ENCODE data around the gene CTSA.
"Not testable (repeated sequence)": the region's sequence is repeated elsewhere in the genome, so short reads cannot be mapped to it uniquely, and the experiment has no call there.

CTSA gene

DNA sequence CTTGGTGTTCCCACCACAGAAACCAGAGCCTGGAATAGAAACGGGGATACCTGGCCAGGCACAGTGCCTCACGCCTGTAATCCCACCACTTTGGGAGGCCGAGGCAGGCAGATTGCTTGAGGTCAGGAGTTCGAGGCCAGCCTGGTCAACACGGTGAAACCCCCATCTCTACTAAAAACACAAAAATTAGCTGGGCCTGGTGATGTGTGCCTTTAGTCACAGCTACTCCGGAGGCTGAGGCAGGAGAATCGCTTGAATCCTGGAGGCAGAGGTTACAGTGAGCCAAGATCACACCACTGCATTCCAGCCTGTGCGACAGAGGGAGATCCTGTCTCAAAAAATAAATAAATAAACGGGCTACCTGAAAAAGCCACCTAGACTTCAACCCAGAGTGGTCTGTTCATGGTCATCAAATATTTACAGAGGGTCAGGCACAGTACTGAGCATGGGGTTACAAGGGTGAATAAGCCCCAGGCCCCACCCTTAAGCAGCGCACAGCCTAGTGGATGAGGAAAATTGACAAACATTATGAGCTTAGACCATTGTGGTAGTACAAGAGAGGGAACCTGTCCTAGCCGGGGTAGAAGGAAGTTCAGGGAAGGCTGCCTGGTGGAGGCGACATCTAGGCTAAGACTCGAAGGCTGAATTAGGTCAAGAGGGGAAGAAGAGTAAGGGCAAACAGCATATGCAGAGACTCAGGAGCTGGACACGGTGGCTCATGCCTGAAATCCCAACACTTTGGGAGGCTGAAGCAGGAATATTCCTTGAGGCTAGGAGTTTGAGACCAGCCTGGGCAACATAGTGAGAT is 36.1 kb downstream of the CTSA start:
- TF ChIP-seq ZFX (IDR thresholded peaks at IDR 0.05), result no peak
- TF ChIP-seq, protein P1, sequence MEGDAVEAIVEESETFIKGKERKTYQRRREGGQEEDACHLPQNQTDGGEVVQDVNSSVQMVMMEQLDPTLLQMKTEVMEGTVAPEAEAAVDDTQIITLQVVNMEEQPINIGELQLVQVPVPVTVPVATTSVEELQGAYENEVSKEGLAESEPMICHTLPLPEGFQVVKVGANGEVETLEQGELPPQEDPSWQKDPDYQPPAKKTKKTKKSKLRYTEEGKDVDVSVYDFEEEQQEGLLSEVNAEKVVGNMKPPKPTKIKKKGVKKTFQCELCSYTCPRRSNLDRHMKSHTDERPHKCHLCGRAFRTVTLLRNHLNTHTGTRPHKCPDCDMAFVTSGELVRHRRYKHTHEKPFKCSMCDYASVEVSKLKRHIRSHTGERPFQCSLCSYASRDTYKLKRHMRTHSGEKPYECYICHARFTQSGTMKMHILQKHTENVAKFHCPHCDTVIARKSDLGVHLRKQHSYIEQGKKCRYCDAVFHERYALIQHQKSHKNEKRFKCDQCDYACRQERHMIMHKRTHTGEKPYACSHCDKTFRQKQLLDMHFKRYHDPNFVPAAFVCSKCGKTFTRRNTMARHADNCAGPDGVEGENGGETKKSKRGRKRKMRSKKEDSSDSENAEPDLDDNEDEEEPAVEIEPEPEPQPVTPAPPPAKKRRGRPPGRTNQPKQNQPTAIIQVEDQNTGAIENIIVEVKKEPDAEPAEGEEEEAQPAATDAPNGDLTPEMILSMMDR (conservative IDR thresholded peaks at IDR 0.05), result no peak
- no peak overlapping the region for H3K27ac ChIP-seq

DNA sequence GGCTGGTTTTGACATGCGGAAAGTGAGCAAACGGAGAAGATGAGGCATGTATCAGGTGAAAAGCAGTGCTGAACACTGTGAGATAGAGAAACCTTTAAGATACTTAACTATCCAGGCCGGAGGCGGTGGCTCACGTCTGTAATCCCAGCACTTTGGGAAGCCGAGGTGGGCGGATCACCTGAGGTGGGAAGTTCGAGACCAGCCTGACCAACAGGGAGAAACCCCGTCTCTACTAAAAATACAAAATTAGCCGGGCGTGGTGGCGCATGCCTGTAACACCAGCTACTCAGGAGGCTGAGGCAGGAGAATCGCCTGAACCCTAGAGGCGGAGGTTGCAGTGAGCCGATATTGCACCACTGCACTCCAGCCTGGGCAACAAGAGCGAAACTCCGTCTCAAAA is 40.5 kb downstream of the CTSA start:
- not testable (repeated sequence) for H3K27ac ChIP-seq

DNA sequence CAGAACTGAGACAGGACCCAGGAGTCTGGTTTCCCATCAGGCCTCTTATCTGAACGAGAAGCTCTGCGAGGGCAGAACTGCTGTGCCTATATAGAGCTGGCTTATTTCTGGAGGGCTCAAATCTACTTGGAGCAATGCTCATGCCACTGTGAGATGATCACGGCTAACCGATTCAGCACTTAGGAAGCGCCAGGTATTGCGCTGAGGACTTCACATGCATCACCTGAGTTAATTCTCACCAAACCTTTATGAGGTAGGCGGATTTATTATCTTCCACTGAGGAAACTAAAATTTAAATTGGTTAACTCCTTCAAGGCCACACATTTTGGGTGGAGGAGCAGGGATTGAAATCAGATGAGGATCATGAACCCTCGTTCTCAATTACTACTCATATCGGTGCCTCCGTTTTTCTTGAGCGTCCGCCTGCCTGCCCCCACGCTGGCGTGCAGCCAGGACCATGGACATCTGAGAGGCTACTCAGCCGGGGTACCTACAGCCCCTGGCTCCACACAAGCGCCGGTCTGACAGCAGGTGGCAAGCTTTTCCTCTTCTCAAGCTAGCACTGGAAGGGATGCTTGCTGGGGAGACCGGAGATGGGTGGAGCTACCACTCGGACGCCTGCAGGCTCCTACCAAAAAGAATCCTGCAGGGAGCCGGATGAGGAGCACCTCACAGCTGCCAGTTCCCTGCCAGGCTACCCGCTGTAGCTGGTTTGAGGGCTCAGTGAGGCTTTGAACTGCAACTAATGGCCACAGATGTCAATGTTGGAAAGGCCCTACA is 42.3 kb downstream of the CTSA start:
- TF ChIP-seq, protein P1 (conservative IDR thresholded peaks at IDR 0.05), result no peak; the same call in 1 of the 2 replicates
- no peak for TF ChIP-seq ZFX (IDR thresholded peaks at IDR 0.05)
- peak overlapping the region; percentile 99 for H3K27ac ChIP-seq

GRCh38 chr20:45934046-45934585 is 43.0 kb downstream of the CTSA start:
- peak overlapping the region; percentile 99 for H3K27ac ChIP-seq
- TF ChIP-seq, protein P1 (conservative IDR thresholded peaks at IDR 0.05), result no peak
- no peak for TF ChIP-seq ZFX (IDR thresholded peaks at IDR 0.05)

- peak within 1 kb of the TSS; percentile 99 for H3K27ac ChIP-seq
- TF ChIP-seq, protein P1 (conservative IDR thresholded peaks at IDR 0.05), result no peak
- TF ChIP-seq ZFX (IDR thresholded peaks at IDR 0.05), result peak; percentile 26; the same call in 1 of the 2 replicates
These were observed 43.7 kb downstream of the CTSA start, which contains the start of gene PCIF1 for GRCh38 chr20:45934586-45935415. TSS of gene PCIF1 (plus strand) at chr20:45934683. CDS start at chr20:45939000, 4,317 bp downstream.

- peak overlapping the region; percentile 99 for H3K27ac ChIP-seq
- no peak for TF ChIP-seq ZFX (IDR thresholded peaks at IDR 0.05)
- TF ChIP-seq, protein P1 (conservative IDR thresholded peaks at IDR 0.05), result no peak
These were observed 44.4 kb downstream of the CTSA start for GRCh38 chr20:45935416-45936046.

DNA sequence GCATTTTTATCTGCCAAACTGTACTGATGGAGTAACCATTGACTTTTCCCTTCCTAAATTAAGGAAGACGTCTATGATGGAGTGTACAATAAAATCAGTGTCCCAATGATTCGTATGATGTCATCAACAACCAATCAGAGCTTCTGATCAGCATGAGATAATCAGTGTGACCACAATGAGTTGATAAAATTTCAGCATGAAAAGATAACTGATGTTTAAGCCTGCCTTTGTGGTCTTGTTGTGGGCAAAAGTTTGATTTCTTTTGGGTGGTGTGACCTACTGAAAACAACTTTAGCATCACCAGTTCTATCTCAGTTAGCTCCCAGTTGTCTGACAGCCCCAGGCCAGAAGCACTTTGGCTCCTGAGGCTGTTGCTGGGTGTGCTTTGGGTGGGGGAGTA is 46.6 kb downstream of the CTSA start:
- TF ChIP-seq, protein P1 (conservative IDR thresholded peaks at IDR 0.05), result no peak
- no peak for TF ChIP-seq ZFX (IDR thresholded peaks at IDR 0.05)
- H3K27ac ChIP-seq, result no peak overlapping the region

Measured in C4-2B (cell line).